ENCODE data around the gene ADAM12.

ADAM12 gene

GRCh38 chr10:126223512-126224067 lies 164.7 kb downstream of the ADAM12 start:
- DNase-seq (ENCODE audit: extremely low spot score, insufficient read length, low read depth) (no peak), FAIRE-seq (no peak)

DNA sequence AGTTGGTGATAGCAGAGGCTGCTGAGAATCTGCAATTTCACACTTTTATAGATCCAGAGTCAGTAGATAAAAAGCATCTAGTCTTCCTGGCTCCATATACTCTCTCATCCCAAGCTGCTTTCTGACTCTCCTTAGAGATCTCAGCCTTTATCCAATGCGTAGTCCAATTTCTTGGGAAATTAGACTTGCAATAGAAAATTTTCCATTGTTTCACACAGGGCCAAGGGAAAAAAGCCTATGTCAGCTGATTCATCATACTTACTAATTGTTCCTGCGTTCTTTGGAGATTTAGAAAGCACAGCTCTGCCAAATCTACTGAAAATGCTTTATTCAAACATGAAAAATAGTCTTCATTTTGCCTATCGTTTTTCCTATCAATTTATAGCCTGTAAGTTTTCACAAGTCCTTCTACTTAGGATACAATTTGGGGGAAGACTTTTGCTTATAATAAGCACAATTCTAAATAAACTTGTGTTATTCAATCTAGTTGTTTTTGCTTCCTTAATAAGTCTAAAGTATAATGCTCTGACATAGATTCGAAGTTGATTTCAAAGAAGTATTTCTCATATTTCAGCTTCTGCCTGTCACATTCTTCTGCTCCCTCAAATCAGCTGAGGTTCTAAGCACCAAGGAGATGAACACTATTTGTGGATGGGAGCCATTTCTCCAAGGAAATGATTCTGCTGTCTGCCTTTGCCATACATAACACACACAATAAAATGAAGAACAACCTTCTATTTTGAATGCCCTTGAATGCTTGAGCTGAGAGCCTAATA lies 165.4 kb downstream of the ADAM12 start:
- DNase-seq (ENCODE audit: extremely low spot score, insufficient read length, low read depth) = no peak
- no peak for FAIRE-seq

DNA sequence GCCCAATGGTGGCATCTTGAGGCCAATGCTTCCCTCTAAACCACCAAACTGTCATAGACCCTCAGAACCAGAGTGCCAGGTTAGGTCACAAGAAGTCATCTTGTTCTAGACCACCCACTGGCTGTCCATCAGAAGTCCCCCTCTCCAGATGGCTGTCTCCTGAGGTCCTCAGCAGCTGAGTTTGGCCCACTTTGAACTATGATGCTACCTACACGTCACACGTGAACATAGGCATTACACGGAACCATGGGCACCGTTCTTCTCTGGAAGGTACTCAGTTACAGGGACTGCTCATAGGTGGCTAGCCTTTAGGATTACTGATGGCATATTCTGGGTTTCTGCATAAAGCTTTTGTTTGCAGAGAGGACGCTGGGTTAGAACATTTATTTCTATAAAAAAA lies 166.4 kb downstream of the ADAM12 start:
- no peak for FAIRE-seq

GRCh38 chr10:126218778-126219649 lies 169.3 kb downstream of the ADAM12 start:
- no peak for DNase-seq (ENCODE audit: extremely low spot score, insufficient read length, low read depth)
- no peak for FAIRE-seq

More for the DNA sequence above, 166.4 kb downstream of the ADAM12 start:
- no peak for DNase-seq (ENCODE audit: extremely low spot score, insufficient read length, low read depth)

- no peak for FAIRE-seq
- no peak for DNase-seq (ENCODE audit: extremely low spot score, insufficient read length, low read depth)
These were observed 170.1 kb downstream of the ADAM12 start for GRCh38 chr10:126218174-126218573.

GRCh38 chr10:126216632-126216961 lies 171.7 kb downstream of the ADAM12 start:
- no peak for DNase-seq (ENCODE audit: extremely low spot score, insufficient read length, low read depth)
- no peak for FAIRE-seq

DNA sequence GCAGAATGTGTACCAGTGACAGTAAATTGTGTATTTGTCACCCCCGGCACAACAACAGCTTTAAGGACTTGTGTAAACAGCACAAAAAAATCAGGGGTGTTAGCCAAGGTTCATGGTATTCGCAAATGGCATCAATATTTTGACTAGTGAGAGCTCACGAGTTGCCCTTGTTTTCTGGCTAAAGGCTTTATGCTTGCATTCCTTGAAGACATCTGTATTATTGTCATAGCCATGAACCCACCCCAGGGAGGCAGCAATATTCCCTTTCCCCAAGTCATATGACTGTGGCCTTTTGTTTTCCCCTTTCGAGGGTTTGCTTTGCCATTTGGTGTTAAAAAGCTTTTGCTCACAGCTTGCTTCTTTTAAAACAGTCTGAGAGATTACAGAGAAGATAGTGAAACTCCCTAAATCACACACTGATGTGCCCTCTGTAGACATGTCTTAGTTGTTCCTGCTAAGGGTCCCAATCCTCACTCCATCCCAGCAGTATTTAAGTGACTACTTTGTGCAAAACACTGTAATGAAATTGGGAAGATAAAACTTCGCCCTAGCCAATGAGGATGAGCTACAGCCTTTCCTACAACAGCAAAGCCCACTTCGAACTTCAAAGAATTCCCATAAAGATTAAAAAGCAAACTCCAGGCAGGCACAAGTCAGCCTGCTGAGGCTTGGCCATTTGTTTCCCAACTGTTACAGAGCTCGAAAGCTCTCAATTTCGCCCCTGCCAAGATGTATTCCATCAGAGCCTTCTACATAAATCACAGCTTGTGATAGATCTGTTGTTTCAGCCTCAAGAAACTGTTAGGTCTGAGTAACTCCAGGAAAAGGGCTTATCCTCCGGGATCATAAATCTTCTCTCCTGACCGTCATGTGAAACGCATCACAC lies 172.3 kb downstream of the ADAM12 start:
- DNase-seq (ENCODE audit: extremely low spot score, insufficient read length, low read depth) (no peak), FAIRE-seq (no peak)

DNA sequence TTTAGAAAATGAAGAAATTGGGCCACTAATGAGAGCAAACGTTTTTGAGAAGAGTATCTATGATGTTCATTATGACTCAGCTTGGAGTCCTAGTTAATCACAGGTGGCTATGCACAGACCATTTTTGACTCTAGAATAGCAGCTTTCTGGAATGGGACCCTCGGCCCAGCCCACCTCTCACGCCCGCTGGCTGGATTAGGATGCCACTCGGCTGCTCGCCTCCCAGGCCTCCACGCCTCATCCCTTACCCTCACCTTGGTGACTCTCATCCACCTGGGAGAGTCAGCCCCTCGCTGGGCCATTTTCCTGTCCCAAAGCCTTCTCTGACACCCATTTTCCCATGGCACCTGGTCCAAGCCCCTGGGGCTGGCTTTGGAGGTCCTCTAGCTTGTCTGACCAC lies 173.6 kb downstream of the ADAM12 start:
- no peak for DNase-seq (ENCODE audit: extremely low spot score, insufficient read length, low read depth)
- FAIRE-seq = no peak

- FAIRE-seq = no peak
These were observed 174.3 kb downstream of the ADAM12 start for GRCh38 chr10:126214021-126214420.

DNA sequence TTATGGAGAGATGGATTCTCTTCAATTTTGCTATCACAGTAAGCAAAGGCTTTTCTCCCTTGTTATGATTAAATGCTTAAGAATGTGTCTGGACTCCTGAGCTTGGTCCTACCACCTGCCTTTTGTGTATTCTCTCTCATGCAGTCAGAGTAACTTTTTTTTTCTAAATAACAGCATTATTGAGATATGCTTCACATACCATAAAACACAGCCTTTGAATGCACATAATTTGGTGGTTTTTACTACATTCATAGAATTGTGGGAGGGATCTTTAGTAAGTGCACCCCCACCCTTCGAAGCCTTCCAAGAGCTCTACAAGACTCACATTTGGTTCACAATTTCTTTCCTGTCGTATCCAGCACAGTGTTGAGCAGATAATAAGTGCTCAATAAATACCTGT lies 175.5 kb downstream of the ADAM12 start:
- DNase-seq (ENCODE audit: extremely low spot score, insufficient read length, low read depth) (no peak), FAIRE-seq (no peak)

More at GRCh38 chr10:126214021-126214420, 174.3 kb downstream of the ADAM12 start:
- DNase-seq (ENCODE audit: extremely low spot score, insufficient read length, low read depth) = no peak

DNA sequence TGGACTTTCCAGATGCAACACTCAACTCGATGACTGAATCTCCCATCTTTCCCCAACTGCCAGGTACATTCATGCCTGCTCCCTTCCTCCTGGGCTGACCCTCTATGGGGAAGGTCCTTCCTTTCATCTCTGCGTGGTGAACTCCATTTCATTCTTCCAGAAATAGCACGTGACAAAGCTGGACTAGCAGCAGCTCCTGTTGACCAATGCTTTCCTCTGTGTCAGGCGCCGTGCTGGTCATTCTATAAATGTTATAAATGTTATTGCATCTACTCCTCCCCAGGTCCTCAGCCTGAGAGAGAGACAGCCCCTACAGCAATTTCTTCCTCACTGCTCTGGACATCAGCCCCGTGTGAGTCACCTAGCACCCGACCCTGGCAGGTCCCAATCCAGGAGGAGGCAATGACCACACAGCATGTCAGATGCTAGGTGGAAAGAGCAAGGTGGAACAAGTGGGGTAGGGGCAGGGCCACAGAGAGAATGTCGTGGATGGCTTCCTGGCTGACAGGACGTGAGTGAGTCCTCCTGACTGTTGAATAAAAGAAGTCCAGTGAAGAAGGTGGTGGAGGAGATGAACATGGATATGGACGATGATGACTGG lies 178.1 kb downstream of the ADAM12 start:
- DNase-seq (ENCODE audit: extremely low spot score, insufficient read length, low read depth) = no peak
- no peak for FAIRE-seq

DNA sequence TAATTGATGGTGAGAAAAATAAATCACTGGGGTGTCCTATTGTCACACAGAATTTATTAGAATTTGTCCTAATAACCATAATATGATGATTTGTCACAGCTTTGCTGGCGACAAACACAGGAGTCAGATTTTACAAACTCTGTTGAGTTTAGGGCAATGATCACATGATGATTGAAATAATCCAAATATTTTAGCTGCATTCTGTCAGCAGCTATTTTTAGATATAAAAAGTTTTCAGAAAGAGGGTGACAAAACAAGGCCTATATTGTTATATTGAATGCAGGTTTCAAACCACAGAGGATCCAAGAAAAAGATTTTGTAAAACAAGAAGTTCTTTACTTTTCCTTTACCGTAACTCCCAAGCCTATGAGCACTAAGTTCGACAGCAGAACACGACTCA lies 178.8 kb downstream of the ADAM12 start:
- DNase-seq (ENCODE audit: extremely low spot score, insufficient read length, low read depth) (no peak), FAIRE-seq (no peak)

DNA sequence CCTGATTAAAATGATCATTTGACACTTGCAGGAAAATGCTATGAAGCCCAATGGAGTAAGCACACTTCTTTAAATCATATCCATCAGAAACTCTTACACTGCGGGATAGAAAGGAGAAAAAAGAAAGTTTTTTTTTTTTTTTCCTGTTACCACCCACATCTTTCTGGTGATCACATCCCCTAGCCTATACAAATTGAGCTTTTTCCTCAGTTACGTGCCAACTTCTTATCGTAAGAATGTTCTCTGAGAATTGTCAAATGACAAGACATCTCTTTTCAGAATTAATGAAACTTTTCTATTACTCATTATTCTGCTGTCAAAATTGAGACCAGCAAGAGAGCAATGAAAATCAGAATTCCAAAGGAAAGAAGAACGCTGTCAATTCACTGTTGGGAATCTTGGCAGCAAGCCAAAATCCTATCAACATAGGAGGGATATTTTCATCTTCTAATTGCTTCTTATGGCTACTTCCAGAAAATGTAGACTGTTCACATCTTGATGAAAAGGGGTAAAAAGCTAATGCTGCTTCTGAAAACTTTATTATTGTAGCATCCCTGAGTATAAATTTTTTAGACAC lies 179.5 kb downstream of the ADAM12 start:
- DNase-seq (ENCODE audit: extremely low spot score, insufficient read length, low read depth) = no peak
- no peak for FAIRE-seq

DNA sequence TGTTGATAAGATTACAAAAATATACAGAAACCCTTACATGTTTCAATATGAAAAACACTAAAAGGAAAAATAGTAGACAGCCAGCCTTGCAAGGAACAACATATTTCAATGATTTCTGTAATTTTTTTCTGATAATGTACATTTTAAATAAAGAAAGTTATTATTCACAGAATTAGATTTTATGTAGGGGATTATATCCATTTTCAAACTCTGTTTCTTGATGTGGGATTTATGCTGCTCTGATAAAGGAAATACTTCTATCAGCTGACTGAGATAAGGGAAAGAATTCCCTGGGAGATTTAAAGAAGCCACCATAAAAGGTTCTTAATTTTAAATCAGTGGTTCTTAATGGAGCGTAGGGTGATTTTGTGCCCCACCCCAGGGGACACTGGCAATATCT lies 180.4 kb downstream of the ADAM12 start:
- FAIRE-seq = no peak
- DNase-seq (ENCODE audit: extremely low spot score, insufficient read length, low read depth) = no peak

GRCh38 chr10:126207313-126207771 lies 180.9 kb downstream of the ADAM12 start:
- DNase-seq (ENCODE audit: extremely low spot score, insufficient read length, low read depth) (no peak), FAIRE-seq (no peak)

DNA sequence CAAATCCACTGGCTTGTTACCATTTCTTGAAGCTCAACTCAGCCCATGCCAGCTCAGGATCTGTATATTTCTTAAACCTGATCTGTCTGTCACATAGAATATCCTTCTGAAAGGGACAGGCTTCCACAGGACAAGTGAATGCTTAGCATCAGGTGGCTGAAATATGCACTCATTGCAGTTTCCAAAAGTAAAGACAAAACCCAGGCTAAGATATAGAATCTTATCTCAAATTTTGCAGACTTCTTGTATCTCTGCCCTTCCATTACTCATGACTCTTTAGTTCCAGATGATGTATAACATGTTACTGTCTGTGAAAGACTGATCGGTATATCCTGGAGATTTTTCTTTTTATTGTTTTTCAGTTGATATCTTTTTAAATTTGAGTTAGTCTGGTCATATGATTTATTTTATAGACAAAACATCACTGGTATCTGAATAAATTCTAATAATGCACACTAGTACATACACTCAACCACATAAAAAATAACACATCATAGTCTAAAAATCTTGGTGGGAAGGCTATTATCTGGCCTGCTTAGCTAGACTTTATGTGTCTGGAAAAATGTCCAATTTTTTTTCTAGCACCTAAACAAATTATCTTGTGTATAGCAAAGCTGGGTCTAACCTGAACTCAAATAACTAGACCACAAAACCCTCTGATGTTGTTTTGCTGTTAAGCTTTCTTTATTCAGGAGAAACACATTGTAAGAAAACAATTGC lies 182.6 kb downstream of the ADAM12 start:
- FAIRE-seq = no peak
- DNase-seq (ENCODE audit: extremely low spot score, insufficient read length, low read depth) = no peak

GRCh38 chr10:126204320-126204719 lies 184.0 kb downstream of the ADAM12 start:
- DNase-seq (ENCODE audit: extremely low spot score, insufficient read length, low read depth) = no peak
- FAIRE-seq = no peak

- no peak for FAIRE-seq
- no peak for DNase-seq (ENCODE audit: extremely low spot score, insufficient read length, low read depth)
These were observed 184.5 kb downstream of the ADAM12 start for GRCh38 chr10:126203746-126204145.

DNA sequence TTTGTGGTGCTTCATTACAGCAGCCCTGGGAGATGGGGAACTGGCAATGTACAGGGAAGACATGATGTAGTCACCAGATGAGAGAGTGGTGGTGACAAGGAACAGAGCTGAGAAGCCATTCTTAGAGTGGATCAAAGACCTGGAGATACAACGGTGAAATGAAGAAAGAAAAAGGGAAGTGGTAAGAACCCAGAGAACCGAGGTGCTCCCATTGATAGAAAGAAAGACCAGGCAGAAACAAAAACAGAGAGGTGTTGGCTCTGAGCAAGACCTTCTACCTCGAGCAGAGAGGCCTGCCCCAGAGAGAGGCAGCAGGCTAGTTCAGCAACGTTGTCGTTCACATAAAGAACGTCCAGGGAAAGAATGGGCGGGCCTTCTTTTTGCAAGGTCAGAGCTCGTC lies 186.7 kb downstream of the ADAM12 start:
- FAIRE-seq = no peak
- no peak for DNase-seq (ENCODE audit: extremely low spot score, insufficient read length, low read depth)

All from GM18507 (cell line).